HepG2 (cell line): ENCODE results near the gene TEX35. TPM values are rescaled to one million over a fixed set of nuclear protein-coding genes. Genes with fewer than 3 reads are reported as not detected.

Source experiments
- ATF4 ChIP-seq, 2 experiments: fragments of 450-650 bp in 1 of 2; sonication (generic) in 1 of 2; formaldehyde crosslinking; IDR thresholded peaks; 2 replicates each; pipeline versions ENCODE4 v1.5.0 to v1.8.0; 2020 to 2022; ENCODE audit warnings: mild to moderate bottlenecking in 1 of 2, missing genetic modification reagents in 1 of 2
- BCL6 ChIP-seq: IDR thresholded peaks from 2 replicates; pipeline ENCODE4 v1.6.1; 2016; ENCODE audit warnings: missing genetic modification reagents, missing compliant biosample characterization
- BRD4 ChIP-seq: sonication (generic); formaldehyde crosslinking; IDR thresholded peaks from 2 replicates; pipeline ENCODE4 v1.4.0; 2020; ENCODE audit warnings: missing genetic modification reagents
- CEBPB ChIP-seq: IDR thresholded peaks from 2 replicates; pipeline ENCODE4 v1.6.1; 2011; ENCODE audit warnings: low read depth, low read length, improper control_type of control experiment, borderline replicate concordance
- CEBPG ChIP-seq: IDR thresholded peaks from 2 replicates; pipeline ENCODE4 v1.6.1; 2016
- DR1 ChIP-seq: sonication (generic); formaldehyde crosslinking; IDR thresholded peaks from 2 replicates; pipeline ENCODE4 v1.8.0; 2021; ENCODE audit warnings: mild to moderate bottlenecking, missing genetic modification reagents, inconsistent platforms
- FOXO4 ChIP-seq: sonication (generic); formaldehyde crosslinking; conservative IDR thresholded peaks from 2 replicates; pipeline ENCODE4 v1.8.1; 2023; ENCODE audit warnings: missing genetic modification reagents
- FOXP4 ChIP-seq: sonication (generic); formaldehyde crosslinking; IDR thresholded peaks from 2 replicates; pipeline ENCODE4 v1.4.0; 2020; ENCODE audit warnings: missing genetic modification reagents
- HNF4A ChIP-seq: sonication (generic); formaldehyde crosslinking; IDR thresholded peaks from 2 replicates; pipeline ENCODE4 v1.4.0; 2020; ENCODE audit warnings: missing genetic modification reagents
- HNF4G ChIP-seq, 2 experiments: sonication (generic) in 1 of 2; formaldehyde crosslinking in 1 of 2; IDR thresholded peaks; 2 replicates each; pipeline versions ENCODE4 v1.4.0 to v1.6.1; 2011 to 2020; ENCODE audit warnings: borderline replicate concordance in 2 of 2, low read depth in 2 of 2, mild to moderate bottlenecking in 2 of 2, low read length in 1 of 2, missing genetic modification reagents in 1 of 2, moderate library complexity in 1 of 2
- KDM2A ChIP-seq: sonication (generic); formaldehyde crosslinking; IDR thresholded peaks from 2 replicates; pipeline ENCODE4 v1.4.0; 2020; ENCODE audit warnings: low read depth, missing genetic modification reagents, borderline replicate concordance
- MLLT10 ChIP-seq: sonication (generic); formaldehyde crosslinking; IDR thresholded peaks from 2 replicates; pipeline ENCODE4 v1.4.0; 2020; ENCODE audit warnings: missing genetic modification reagents
- NR2F6 ChIP-seq, 2 experiments: IDR thresholded peaks; 2 replicates each; pipeline ENCODE4 v1.6.1; 2016; ENCODE audit warnings: antibody characterized with exemption in 1 of 2, mild to moderate bottlenecking in 1 of 2
- POGZ ChIP-seq: sonication (generic); formaldehyde crosslinking; IDR thresholded peaks from 2 replicates; pipeline ENCODE4 v1.4.0; 2020; ENCODE audit warnings: mild to moderate bottlenecking, missing genetic modification reagents
- RFXAP ChIP-seq: sonication (generic); formaldehyde crosslinking; IDR thresholded peaks from 2 replicates; pipeline ENCODE4 v1.4.0; 2020; ENCODE audit warnings: missing genetic modification reagents, borderline replicate concordance
- TRIM24 ChIP-seq: sonication (generic); formaldehyde crosslinking; IDR thresholded peaks from 2 replicates; pipeline ENCODE4 v1.8.0; 2022; ENCODE audit warnings: mild to moderate bottlenecking, missing genetic modification reagents
- ZNF430 ChIP-seq: sonication (generic); formaldehyde crosslinking; IDR thresholded peaks from 2 replicates; pipeline ENCODE4 v1.9.0; 2021; ENCODE audit warnings: mild to moderate bottlenecking, missing genetic modification reagents
- ZNF687 ChIP-seq: sonication (generic); formaldehyde crosslinking; IDR thresholded peaks from 2 replicates; pipeline ENCODE4 v1.5.1; 2020; ENCODE audit warnings: mild to moderate bottlenecking, missing genetic modification reagents, moderate library complexity
- ZNF749 ChIP-seq: sonication (generic); formaldehyde crosslinking; IDR thresholded peaks from 2 replicates; pipeline ENCODE4 v1.8.0; 2022; ENCODE audit warnings: mild to moderate bottlenecking, missing genetic modification reagents, moderate library complexity, borderline replicate concordance
- ZSCAN12 ChIP-seq: sonication (generic); formaldehyde crosslinking; IDR thresholded peaks from 2 replicates; pipeline ENCODE4 v1.9.0; 2021; ENCODE audit warnings: mild to moderate bottlenecking, missing genetic modification reagents
- polyA plus RNA-seq, 8 experiments: library from polyadenylated mRNA; depleted of rRNA in 3 of 8; stranded (reverse) in 7 of 8; unstranded in 1 of 8; fragments of >200 nt; fragmentation: Illumina TruSeq in 4 of 8; extraction: Trizol in 4 of 8; gene quantifications; 2 replicates each; pipeline versions ENCODE4 v1.2.1 to v1.2.3, GENCODE V29; 2011 to 2016; ENCODE audit warnings: low read depth in 4 of 8, missing spikeins in 1 of 8, mixed read lengths in 1 of 8; ENCODE audit not compliant: insufficient read depth in 1 of 8
- total RNA-seq, 5 experiments: library from RNA; depleted of rRNA; stranded (reverse); fragments of >200 nt; fragmentation: Illumina TruSeq; extraction: Trizol; gene quantifications; 2 replicates each; pipeline ENCODE4 v1.2.3, GENCODE V29; 2016; ENCODE audit warnings: low read depth in 1 of 5

Gene TEX35
- total and polyA plus RNA-seq, 2 of the 13 experiments (the other 11 are each of a cell fraction or from before 2014, with no cell fraction given): not detected

- TF ChIP-seq FOXO4 (CRISPR knock-in tag) (0 out of 2 replicates have a peak, but pooled peaks have one; percentile 18), TRIM24 (CRISPR knock-in tag) (0 out of 2 replicates have a peak, but pooled peaks have one; percentile 48), ZNF749 (no peak), ZNF687 (peak; percentile 79), CEBPB (peak; percentile 47; the same call in 1 of the 2 replicates), ATF4 (CRISPR knock-in tag; IDR thresholded peaks at IDR 0.05) (peak in 1 of 2 experiments; percentile 88; a peak in 2 of 4 replicates), DR1 (CRISPR knock-in tag) (0 out of 2 replicates have a peak, but pooled peaks have one; percentile 29), MLLT10 (no peak), ZNF430 (CRISPR knock-in tag) (0 out of 2 replicates have a peak, but pooled peaks have one; percentile 16), BRD4 (no peak), CEBPG (CRISPR knock-in tag) (peak; percentile 86), KDM2A (CRISPR knock-in tag) (no peak), POGZ (peak; percentile 38; the same call in 1 of the 2 replicates), RFXAP (CRISPR knock-in tag) (0 out of 2 replicates have a peak, but pooled peaks have one; percentile 24), ZSCAN12 (CRISPR knock-in tag) (no peak), NR2F6 (IDR thresholded peaks at IDR 0.05) (no peak), NR2F6 (CRISPR knock-in tag; IDR thresholded peaks at IDR 0.05) (0 out of 2 replicates have a peak, but pooled peaks have one; percentile 23), HNF4A (CRISPR knock-in tag) (peak; percentile 75), HNF4G (IDR thresholded peaks at IDR 0.05; ENCODE audit: borderline replicate concordance, low read depth, low read length) (peak; percentile 69; the same call in 1 of the 2 replicates), HNF4G (CRISPR knock-in tag; IDR thresholded peaks at IDR 0.05; ENCODE audit: borderline replicate concordance, low read depth) (no peak), BCL6 (CRISPR knock-in tag) (0 out of 2 replicates have a peak, but pooled peaks have one; percentile 8), FOXP4 (CRISPR knock-in tag) (0 out of 2 replicates have a peak, but pooled peaks have one; percentile 10)
Observed at GRCh38 chr1:178537382-178538090, 24.6 kb downstream of the TEX35 start (continued).
